GM18526 (cell line): Measurements from ENCODE around the gene METRNL.

Experiments
- POLR2A ChIP-seq: IDR thresholded peaks from 3 replicates; pipeline ENCODE4 v1.6.1; 2011; ENCODE audit not compliant: insufficient read length; ENCODE audit errors: extremely low read depth

The METRNL gene

GRCh38 chr17:83091257-83092141 is 12.1 kb downstream of the METRNL start:
- no peak for TF ChIP-seq POLR2A

DNA sequence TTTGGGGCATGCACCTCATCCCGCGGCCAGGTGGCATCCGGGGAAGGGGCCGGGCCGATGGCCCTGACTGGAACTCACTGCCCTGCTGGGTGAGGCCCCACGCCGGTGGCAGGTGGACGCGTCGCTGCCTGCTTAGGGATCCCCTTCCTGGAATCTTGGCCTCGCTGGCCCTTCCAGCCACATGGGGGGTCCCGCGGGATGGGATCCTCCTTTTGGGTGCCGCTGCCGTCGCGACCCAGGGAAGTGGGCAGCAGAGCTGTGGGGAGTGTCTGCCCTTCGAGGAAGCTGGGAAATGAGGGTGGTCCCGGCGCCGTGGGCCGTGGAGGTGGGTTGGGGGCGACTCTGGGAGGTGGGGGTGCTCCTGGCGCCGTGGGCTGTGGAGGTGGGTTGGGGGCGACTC is 12.8 kb downstream of the METRNL start:
- TF ChIP-seq POLR2A: no peak

GRCh38 chr17:83092931-83093330 is 13.5 kb downstream of the METRNL start:
- TF ChIP-seq POLR2A: no peak

DNA sequence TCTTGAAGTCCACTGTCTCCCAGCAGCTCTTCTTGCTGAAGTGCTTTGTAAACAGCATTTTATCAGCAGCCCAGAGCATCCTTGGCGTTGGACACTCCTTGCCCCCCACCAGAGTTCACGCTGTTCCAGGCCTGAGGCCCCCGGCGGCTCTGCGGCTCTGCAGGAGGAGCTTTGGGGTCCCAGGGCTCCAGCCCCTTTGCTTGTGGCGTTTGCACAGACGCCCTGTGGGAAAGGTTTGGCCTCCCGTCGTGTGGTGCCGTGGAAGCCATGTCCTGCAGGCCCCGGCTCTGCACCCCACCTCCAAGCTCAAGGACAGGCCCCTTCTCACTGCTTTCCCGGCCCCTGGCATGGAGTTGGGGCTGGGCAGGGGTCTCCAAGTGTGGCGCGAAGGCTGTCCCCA is 14.1 kb downstream of the METRNL start:
- TF ChIP-seq POLR2A: no peak

DNA sequence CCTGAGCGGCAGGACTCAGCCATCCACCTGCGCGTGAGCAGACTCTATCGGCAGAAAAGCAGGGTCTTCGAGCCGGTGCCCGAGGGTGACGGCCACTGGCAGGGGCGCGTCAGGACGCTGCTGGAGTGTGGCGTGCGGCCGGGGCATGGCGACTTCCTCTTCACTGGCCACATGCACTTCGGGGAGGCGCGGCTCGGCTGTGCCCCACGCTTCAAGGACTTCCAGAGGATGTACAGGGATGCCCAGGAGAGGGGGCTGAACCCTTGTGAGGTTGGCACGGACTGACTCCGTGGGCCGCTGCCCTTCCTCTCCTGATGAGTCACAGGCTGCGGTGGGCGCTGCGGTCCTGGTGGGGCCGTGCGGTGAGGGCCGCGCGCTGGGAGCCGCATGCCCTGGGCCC is 14.9 kb downstream of the METRNL start:
- no peak for TF ChIP-seq POLR2A

DNA sequence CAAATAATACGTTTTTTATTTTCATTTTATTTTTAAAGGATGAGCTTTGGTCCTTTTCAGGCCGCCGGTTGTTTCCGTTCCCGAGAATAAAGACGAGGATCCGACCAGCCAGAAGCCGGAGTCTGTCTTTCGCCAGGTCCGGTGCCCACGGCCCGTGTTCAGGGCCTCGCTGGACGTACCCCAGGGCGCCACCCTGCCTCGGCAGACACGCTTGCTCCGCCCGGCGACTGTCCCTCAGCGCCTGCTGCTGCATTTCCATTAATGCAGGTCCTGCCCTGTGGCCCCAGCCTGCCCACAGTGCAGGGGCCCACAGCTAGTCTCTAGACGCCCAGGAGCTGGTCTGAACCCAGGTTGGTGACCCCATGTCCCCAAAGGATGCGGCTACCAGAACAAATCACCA is 15.6 kb downstream of the METRNL start:
- TF ChIP-seq POLR2A: no peak

DNA sequence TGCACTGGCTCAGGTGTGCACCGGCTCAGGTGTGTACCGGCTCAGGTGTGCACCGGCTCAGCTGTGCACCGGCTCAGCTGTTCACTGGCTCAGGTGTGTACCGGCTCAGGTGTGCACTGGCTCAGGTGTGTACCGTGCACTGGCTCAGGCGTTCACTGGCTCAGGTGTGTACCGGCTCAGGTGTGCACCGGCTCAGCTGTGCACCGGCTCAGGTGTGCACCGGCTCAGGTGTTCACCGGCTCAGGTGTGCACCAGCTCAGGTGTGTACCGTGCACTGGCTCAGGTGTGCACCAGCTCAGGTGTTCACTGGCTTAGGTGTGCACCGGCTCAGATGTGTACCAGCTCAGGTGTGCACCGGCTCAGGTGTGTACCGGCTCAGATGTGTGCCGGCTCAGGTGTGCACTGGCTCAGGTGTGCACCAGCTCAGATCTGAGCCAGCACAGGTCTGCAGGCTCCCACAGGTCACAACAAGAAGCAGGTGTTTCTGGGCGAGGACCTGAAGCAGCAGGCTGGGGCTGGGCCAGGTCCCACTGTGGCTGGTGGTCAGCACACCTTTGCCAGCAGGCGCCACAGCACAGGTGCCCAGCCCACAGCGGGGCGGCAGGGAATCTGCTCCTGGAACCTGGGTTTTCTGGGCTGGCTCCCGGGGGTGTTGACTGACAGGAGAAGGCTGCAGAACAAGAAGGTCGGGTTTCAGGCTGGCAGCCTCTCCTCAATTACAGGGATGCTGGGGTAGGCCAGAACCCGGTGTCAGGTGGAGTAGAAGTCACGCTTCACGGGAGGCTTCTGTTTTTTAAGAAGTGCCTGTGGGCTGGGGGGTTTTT is 17.2 kb downstream of the METRNL start:
- no peak for TF ChIP-seq POLR2A

GRCh38 chr17:83097831-83098230 is 18.4 kb downstream of the METRNL start:
- TF ChIP-seq POLR2A: no peak

- no peak for TF ChIP-seq POLR2A
These were observed 19.1 kb downstream of the METRNL start for GRCh38 chr17:83098241-83099085.

DNA sequence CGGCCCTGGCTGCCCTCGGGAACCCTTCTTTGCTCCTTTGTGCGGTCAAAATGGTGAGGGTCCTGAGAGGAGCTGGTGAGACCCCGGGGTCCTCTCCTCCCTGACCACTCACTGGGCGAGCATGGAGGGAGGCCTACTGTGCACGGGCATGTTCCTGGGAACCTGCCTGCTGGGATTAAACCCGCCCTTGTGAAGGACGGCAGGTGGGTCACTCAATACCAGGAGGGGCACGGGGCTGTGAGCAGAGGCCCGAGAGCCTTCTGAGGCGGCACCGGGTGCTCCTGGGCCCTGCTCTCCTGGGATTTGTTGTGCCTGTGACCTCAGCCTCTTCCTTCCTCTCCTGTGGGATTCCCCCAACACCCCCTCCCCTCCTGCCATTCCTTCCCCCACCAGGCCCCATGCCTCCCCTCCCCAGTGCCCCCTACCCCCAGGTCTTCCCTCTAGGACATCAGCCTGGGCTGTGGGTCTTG is 19.7 kb downstream of the METRNL start:
- TF ChIP-seq POLR2A: no peak

DNA sequence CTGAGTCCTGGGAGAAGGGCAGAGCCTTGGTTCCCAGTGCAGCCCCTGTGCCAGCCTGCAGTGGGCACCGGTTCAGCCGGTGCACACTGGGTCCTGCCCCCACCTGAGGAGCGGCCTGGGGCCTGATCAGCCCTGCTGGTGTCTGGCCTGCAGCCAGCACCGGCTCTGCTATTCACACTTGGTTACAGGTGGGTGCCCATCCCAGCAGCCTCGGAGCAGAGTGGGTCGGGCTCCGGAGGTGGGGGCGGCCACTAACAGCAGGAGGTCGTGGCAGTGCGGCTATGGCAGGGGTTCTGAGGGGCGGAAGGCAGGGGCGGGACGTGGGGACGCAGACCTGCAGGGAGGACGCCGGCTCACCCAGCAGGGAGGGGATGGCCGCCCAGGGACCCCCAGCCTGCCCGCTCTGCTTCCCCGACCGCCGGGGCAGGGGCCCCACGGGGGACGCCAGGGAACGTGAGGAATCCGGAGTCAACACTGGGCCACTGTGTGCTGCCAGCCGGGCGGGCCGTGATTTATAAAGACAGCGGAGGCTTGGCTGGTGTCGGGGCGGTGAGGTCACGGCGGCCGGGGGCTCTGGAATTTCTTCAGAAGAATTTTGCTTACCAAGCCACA is 20.3 kb downstream of the METRNL start:
- no peak for TF ChIP-seq POLR2A

GRCh38 chr17:83100220-83100852 is 20.9 kb downstream of the METRNL start:
- TF ChIP-seq POLR2A: no peak

DNA sequence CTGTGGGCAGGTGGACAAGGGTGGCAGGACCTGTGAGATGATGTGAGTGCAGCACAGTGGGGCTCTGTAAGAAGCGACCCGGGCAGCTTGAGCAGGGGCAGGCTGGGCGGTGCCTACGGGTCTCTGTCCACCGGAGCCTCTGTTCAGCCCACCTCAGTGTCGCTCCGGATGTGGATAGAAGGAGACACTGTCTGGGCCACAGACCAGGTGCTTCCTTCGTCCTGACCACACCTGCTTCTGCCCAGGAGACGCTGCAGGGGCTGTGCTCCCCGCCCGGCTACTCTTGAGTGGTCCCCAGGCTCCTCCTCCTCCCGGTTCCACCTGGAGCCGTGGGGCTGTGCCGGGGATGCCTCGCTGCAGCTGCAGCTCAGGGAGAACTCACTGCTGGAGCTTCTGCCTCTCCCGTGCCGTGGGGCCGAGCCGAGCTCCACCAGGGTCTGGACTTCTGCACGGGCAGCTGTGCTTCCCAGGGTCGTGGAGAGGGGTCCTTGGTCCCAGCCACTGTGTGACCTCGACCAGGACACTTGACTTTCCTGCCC is 21.5 kb downstream of the METRNL start:
- TF ChIP-seq POLR2A: no peak
